Right lobe of liver (tissue), 6 donors: ENCODE data around the gene APBB2. TPM values are rescaled to one million over a fixed set of nuclear protein-coding genes. Genes with fewer than 3 reads are reported as not detected.
A peak's percentile ranks its signal among the peaks of the same experiment; 100 is the strongest.

Experiments used
- ATAC-seq, 4 donors: fragments of 200-7000 bp; cut with Tn5 transposase; one replicate each; pipeline ENCODE4 v1.9.1; 2020; ENCODE audit warnings: mild to moderate bottlenecking in 4 of 4, moderate library complexity in 4 of 4
- DNase-seq, 3 donors: peaks; one replicate each; pipeline ENCODE4 v3.0.0-alpha.2; 2020
- H3K27ac ChIP-seq, 3 donors: fragments of 200-600 bp; one replicate each; pipeline ENCODE4 v1.8.0; 2022
- H3K27me3 ChIP-seq, 2 donors: fragments of 200-600 bp; one replicate each; pipeline ENCODE4 v1.8.0; 2022
- H3K36me3 ChIP-seq, 4 donors: fragments of 200-600 bp; sonication (generic) in 1 of 4; one replicate each; pipeline versions ENCODE4 v1.5.1 to v1.8.0; 2017 to 2022; ENCODE audit warnings: control low read depth in 1 of 4
- H3K4me1 ChIP-seq, 4 donors: fragments of 200-600 bp; sonication (generic) in 1 of 4; one replicate each; pipeline versions ENCODE4 v1.5.1 to v1.8.0; 2017 to 2022; ENCODE audit warnings: control low read depth in 1 of 4
- H3K4me3 ChIP-seq, 3 donors: fragments of 200-600 bp; one replicate each; pipeline ENCODE4 v1.8.0; 2022
- H3K9me3 ChIP-seq, 4 donors: fragments of 200-600 bp; sonication (generic) in 1 of 4; one replicate each; pipeline versions ENCODE4 v1.5.1 to v1.8.0; 2017 to 2022; ENCODE audit warnings: control low read depth in 1 of 4
- POLR2A ChIP-seq: fragments of 450-650 bp; IDR thresholded peaks from one replicate; pipeline ENCODE4 v1.6.1; 2017; ENCODE audit warnings: antibody characterized with exemption, mild to moderate bottlenecking
- WGBS: methylation state at CpG from one replicate; pipeline ENCODE4 v1.1.6; 2018; ENCODE audit warnings: low coverage, low lambda C conversion rate; ENCODE audit not compliant: insufficient coverage; ENCODE audit errors: missing lambda C conversion rate; 5-methylcytosine and 5-hydroxymethylcytosine counted together
- intact Hi-C, 2 donors: fragments of 100-400 bp; cut with DNase I; formaldehyde crosslinking; loops; one replicate each; pipeline versions ENCODE4 v1.11.2 to v1.14.1; 2022
- total RNA-seq, 6 experiments: library from RNA; depleted of rRNA in 2 of 6; stranded (reverse); fragments of >200 nt in 2 of 6; fragmentation: NEBNext Ultra II Directional in 3 of 6; extraction: Animal tissue kit (Norgen Biotek cat#: 25700) in 3 of 6; gene quantifications; one replicate each; pipeline versions ENCODE4 v1.1.0 to v1.2.4, GENCODE V29; 2016 to 2023
- TF ChIP-seq, protein P1 (sequence below), 4 donors: fragments of 200-600 bp in 3 of 4; fragments of 450-650 bp in 1 of 4; IDR thresholded peaks; one replicate each; pipeline versions ENCODE4 v1.5.1 to v1.8.0; 2016 to 2022; ENCODE audit warnings: antibody characterized with exemption in 4 of 4, mild to moderate bottlenecking in 2 of 4
- donor health status: DM: no; HTN: yes; CAD: no.
- donor health status: DM: no; HTN: no; CAD: no.
- donor health status: DM: no; HTN: no; CAD: no.
- donor health status: DM: no; HTN: yes; CAD: no.
- donor health status: DM: no; HTN: yes; CAD: no.

The APBB2 gene
- total RNA-seq, 6 experiments from 2014 or later: 14.1 to 27.9 (median 25.1) TPM

DNA sequence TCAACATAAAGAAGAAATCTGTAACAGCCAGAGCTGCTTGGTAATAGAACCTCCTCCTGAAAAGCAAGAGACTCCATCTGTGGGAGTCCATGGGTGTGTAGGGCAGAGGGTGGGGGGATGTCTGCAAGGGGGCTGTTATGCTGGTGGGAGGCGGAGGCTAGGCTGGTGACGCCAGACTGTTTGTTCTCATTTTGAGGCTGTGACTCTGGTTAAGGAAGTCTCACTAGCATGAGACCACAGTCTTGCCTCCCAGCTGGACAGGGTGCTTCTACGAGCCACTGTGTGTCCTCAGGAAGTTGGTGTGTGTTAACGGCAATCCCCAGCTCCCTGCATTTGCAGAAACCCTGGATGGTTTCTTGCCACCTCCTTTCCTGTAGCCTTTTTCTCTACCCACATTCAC is 384.8 kb downstream of the APBB2 start:
- ATAC-seq: peak in 3 of 4 donors; percentile 36 to 46 (median 37)
- intact Hi-C loops: no loop called here
- TF ChIP-seq, protein P1, sequence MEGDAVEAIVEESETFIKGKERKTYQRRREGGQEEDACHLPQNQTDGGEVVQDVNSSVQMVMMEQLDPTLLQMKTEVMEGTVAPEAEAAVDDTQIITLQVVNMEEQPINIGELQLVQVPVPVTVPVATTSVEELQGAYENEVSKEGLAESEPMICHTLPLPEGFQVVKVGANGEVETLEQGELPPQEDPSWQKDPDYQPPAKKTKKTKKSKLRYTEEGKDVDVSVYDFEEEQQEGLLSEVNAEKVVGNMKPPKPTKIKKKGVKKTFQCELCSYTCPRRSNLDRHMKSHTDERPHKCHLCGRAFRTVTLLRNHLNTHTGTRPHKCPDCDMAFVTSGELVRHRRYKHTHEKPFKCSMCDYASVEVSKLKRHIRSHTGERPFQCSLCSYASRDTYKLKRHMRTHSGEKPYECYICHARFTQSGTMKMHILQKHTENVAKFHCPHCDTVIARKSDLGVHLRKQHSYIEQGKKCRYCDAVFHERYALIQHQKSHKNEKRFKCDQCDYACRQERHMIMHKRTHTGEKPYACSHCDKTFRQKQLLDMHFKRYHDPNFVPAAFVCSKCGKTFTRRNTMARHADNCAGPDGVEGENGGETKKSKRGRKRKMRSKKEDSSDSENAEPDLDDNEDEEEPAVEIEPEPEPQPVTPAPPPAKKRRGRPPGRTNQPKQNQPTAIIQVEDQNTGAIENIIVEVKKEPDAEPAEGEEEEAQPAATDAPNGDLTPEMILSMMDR (IDR thresholded peaks at IDR 0.05): no peak
- no peak for TF ChIP-seq POLR2A
- WGBS: 80% methylated on average over 1 of the region's 4 CpGs
- H3K4me1 ChIP-seq: no peaks in the 10 kb centered on the region
- H3K36me3 ChIP-seq: peaks cover 0 to 16% (median 2%) of the 10 kb centered on the region in 4 donors
- H3K4me3 ChIP-seq: no peak overlapping the region
- no peak for DNase-seq
- H3K27ac ChIP-seq: no peak overlapping the region
- H3K9me3 ChIP-seq: no peaks in the 10 kb centered on the region
- H3K27me3 ChIP-seq: no peaks in the 10 kb centered on the region

DNA sequence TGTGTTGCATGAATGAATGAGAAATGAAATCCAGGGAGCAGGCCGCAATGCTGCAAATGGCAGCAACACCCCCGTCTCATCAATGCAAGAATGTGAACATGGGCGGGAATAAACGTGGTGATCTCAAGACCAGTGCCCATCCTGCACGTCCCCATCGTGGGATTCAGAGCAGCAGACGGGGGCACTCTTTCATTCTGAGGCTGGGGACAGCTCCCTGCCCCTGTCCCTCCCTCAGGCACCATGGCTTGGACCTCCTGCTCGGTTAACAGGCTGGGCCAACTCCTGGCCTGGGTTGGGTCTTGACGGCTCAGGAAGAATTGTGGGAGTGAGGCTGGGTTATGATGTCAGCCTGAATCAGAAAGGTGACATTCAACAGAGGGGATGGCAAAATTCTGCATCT is 385.7 kb downstream of the APBB2 start:
- peaks cover 0 to 16% (median 2%) of the 10 kb centered on the region in 4 donors for H3K36me3 ChIP-seq
- TF ChIP-seq, protein P1 (IDR thresholded peaks at IDR 0.05): no peak
- TF ChIP-seq POLR2A: no peak
- no peak overlapping the region for H3K4me3 ChIP-seq
- H3K27ac ChIP-seq: no peak overlapping the region
- intact Hi-C loops: no loop called here
- ATAC-seq: no peak
- no peaks in the 10 kb centered on the region for H3K27me3 ChIP-seq
- H3K9me3 ChIP-seq: no peaks in the 10 kb centered on the region
- 100% methylated on average over 2 of the region's 9 CpGs for WGBS
- no peaks in the 10 kb centered on the region for H3K4me1 ChIP-seq
- no peak for DNase-seq

DNA sequence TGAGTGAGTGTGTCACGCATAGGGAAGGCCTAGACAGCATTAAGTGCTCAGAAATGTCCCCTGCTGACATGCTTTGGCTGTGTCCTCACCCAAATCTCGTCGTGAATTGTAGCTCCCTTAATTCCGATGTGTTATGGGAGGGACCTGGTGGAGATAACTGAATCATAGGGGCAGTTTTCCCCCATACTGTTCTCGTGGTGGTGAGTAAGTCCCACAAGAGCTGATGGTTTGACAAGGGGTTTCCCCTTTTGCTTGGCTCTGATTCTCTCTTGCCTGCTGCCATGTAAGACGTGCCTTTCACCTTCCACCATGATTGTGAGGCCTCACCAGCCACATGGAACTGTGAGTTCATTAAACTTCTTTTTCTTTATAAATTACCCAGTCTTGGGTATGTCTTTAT is 386.6 kb downstream of the APBB2 start:
- H3K4me1 ChIP-seq: no peaks in the 10 kb centered on the region
- H3K27ac ChIP-seq: no peak overlapping the region
- 89% methylated on average over 5 of the region's 6 CpGs for WGBS
- H3K27me3 ChIP-seq: no peaks in the 10 kb centered on the region
- no peak for ATAC-seq
- intact Hi-C loops: no loop called here
- H3K36me3 ChIP-seq: peaks cover 0 to 17% (median 2%) of the 10 kb centered on the region in 4 donors
- TF ChIP-seq POLR2A: no peak
- TF ChIP-seq, protein P1 (IDR thresholded peaks at IDR 0.05): no peak
- DNase-seq: peak in 1 of 3 donors; percentile 14
- no peaks in the 10 kb centered on the region for H3K9me3 ChIP-seq
- no peak overlapping the region for H3K4me3 ChIP-seq

DNA sequence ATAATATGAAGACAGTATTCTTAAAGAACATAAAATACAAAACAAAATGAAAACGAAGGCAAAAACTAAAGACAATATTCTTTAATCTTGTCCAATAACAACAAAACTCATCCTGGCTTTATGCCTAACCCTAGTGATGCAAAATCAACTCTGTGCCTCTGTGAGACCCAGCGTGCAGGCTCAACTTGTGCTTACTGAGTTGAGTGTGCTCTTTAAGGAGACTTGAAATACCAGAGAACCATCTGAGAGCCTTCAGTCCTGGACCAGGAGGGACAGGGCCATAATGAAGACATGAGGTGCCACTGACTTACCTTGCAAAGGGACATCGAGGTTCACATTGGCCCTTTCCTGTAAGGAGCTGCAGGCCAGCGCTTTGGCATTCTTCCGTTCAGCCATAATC is 387.5 kb downstream of the APBB2 start:
- TF ChIP-seq, protein P1 (IDR thresholded peaks at IDR 0.05): no peak
- no peak for TF ChIP-seq POLR2A
- Histone ChIP-seq H3K9me3 (no peaks in the 10 kb centered on the region), H3K27ac (no peak overlapping the region), H3K4me1 (no peaks in the 10 kb centered on the region), H3K27me3 (no peaks in the 10 kb centered on the region), H3K36me3 (peaks cover 0 to 23% (median 2%) of the 10 kb centered on the region in 4 donors), H3K4me3 (no peak overlapping the region)
- intact Hi-C loops: no loop called here
- no peak for ATAC-seq
- DNase-seq: no peak
- WGBS: 89% methylated on average over 5 of the region's 5 CpGs
